GM23338 (cell line): ENCODE measurements around the gene PRUNE2. TPM values are rescaled to one million over a fixed set of nuclear protein-coding genes. Genes with fewer than 3 reads are reported as not detected.

ENCODE experiments used
- ATAC-seq: fragments of 200-7000 bp; cut with Tn5 transposase; 3 replicates; pipeline ENCODE4 v1.9.1; 2020
- DNase-seq: peaks from one replicate; pipeline ENCODE4 v3.0.0-alpha.2; 2015; ENCODE audit warnings: low spot score
- H2AFZ ChIP-seq: fragments of 200-600 bp; sonication (generic); 2 replicates; pipeline ENCODE4 v1.8.0; 2016; ENCODE audit warnings: antibody characterized with exemption, mild to moderate bottlenecking, moderate library complexity
- H3F3A ChIP-seq: fragments of 200-600 bp; sonication (generic); replicated peaks from 2 replicates; pipeline ENCODE4 v1.8.0; 2017; ENCODE audit warnings: antibody characterized with exemption, mixed run types, low read depth
- H3K27ac ChIP-seq: fragments of 200-600 bp; sonication (generic); 2 replicates; pipeline ENCODE4 v1.6.1; 2016; ENCODE audit warnings: low read depth
- H3K27me3 ChIP-seq: fragments of 200-600 bp; sonication (generic); 2 replicates; pipeline ENCODE4 v1.8.0; 2016; ENCODE audit warnings: mild to moderate bottlenecking, mixed run types, moderate library complexity; ENCODE audit not compliant: insufficient read depth
- H3K36me3 ChIP-seq: fragments of 200-600 bp; sonication (generic); 2 replicates; pipeline ENCODE4 v1.8.0; 2016; ENCODE audit warnings: mild to moderate bottlenecking; ENCODE audit not compliant: insufficient read depth
- H3K4me1 ChIP-seq: fragments of 200-600 bp; sonication (generic); 2 replicates; pipeline ENCODE4 v1.8.0; 2016; ENCODE audit warnings: mild to moderate bottlenecking, moderate library complexity; ENCODE audit not compliant: insufficient read depth
- H3K4me2 ChIP-seq: fragments of 200-600 bp; sonication (generic); 2 replicates; pipeline ENCODE4 v1.7.1; 2017; ENCODE audit warnings: mixed run types
- H3K4me3 ChIP-seq: fragments of 200-600 bp; sonication (generic); 2 replicates; pipeline ENCODE4 v1.6.1; 2016; ENCODE audit warnings: mixed run types
- H3K79me2 ChIP-seq: fragments of 200-600 bp; sonication (generic); replicated peaks from 2 replicates; pipeline ENCODE4 v1.8.0; 2017; ENCODE audit warnings: mild to moderate bottlenecking; ENCODE audit not compliant: insufficient read depth
- H3K9me2 ChIP-seq: fragments of 200-600 bp; sonication (generic); 2 replicates; pipeline ENCODE4 v1.8.0; 2017; ENCODE audit not compliant: insufficient read depth
- H4K20me1 ChIP-seq: fragments of 200-600 bp; sonication (generic); replicated peaks from 2 replicates; pipeline ENCODE4 v1.8.0; 2017; ENCODE audit warnings: mild to moderate bottlenecking; ENCODE audit not compliant: insufficient read depth
- H3K27ac Mint-ChIP-seq: 2 replicates; pipeline ENCODE4 v1.8.0; 2020; ENCODE audit warnings: inconsistent platforms, mild to moderate bottlenecking, moderate library complexity, mixed read lengths
- H3K27me3 Mint-ChIP-seq: 3 replicates; pipeline ENCODE4 v1.8.0; 2022; ENCODE audit warnings: low read depth, mild to moderate bottlenecking, moderate library complexity, mixed read lengths, inconsistent platforms; ENCODE audit not compliant: insufficient read depth, poor library complexity
- H3K36me3 Mint-ChIP-seq: 3 replicates; pipeline ENCODE4 v1.8.0; 2021; ENCODE audit warnings: low read depth, mild to moderate bottlenecking, inconsistent platforms, moderate library complexity, mixed read lengths
- H3K4me1 Mint-ChIP-seq: 3 replicates; pipeline ENCODE4 v1.8.0; 2020; ENCODE audit warnings: mild to moderate bottlenecking, inconsistent platforms, mixed read lengths
- H3K4me3 Mint-ChIP-seq: 3 replicates; pipeline ENCODE4 v1.8.0; 2021; ENCODE audit warnings: moderate library complexity, mild to moderate bottlenecking, inconsistent platforms, mixed read lengths
- H3K9me3 Mint-ChIP-seq: 3 replicates; pipeline ENCODE4 v1.8.0; 2020; ENCODE audit warnings: moderate library complexity, mild to moderate bottlenecking, inconsistent platforms, mixed read lengths
- CREB1 ChIP-seq: fragments of 250-450 bp; sonication (Bioruptor Pico); IDR thresholded peaks from 2 replicates; pipeline ENCODE4 v1.5.0; 2020; ENCODE audit warnings: low read depth, mild to moderate bottlenecking, moderate library complexity
- EZH2 ChIP-seq: fragments of 200-600 bp; sonication (generic); IDR thresholded peaks from one replicate; pipeline ENCODE4 v1.8.0; 2017; ENCODE audit warnings: antibody characterized with exemption, mild to moderate bottlenecking, low read depth; ENCODE audit not compliant: unreplicated experiment
- EZH2phosphoT487 ChIP-seq: fragments of 200-600 bp; sonication (generic); IDR thresholded peaks from one replicate; pipeline ENCODE4 v1.8.1; 2018; ENCODE audit warnings: antibody characterized with exemption; ENCODE audit not compliant: unreplicated experiment
- JUNB ChIP-seq: IDR thresholded peaks from one replicate; pipeline ENCODE4 v1.6.1; 2016; ENCODE audit warnings: antibody characterized with exemption; ENCODE audit not compliant: unreplicated experiment
- NANOG ChIP-seq: IDR thresholded peaks from 2 replicates; pipeline ENCODE4 v1.6.1; 2016; ENCODE audit warnings: antibody characterized with exemption, borderline replicate concordance
- POLR2AphosphoS5 ChIP-seq: IDR thresholded peaks from 2 replicates; pipeline ENCODE4 v1.6.1; 2016; ENCODE audit warnings: antibody characterized with exemption, low read depth
- REST ChIP-seq: IDR thresholded peaks from one replicate; pipeline ENCODE4 v1.6.1; 2018; ENCODE audit warnings: antibody characterized with exemption; ENCODE audit not compliant: unreplicated experiment
- STAT1 ChIP-seq: IDR thresholded peaks from one replicate; pipeline ENCODE4 v1.6.1; 2016; ENCODE audit warnings: antibody characterized with exemption; ENCODE audit not compliant: unreplicated experiment
- ZNF114 ChIP-seq: fragments of 250-450 bp; sonication (Bioruptor Pico); IDR thresholded peaks from 2 replicates; pipeline ENCODE4 v1.5.0; 2020; ENCODE audit warnings: mild to moderate bottlenecking, moderate library complexity
- ZNF331 ChIP-seq: fragments of 250-450 bp; sonication (Bioruptor Pico); IDR thresholded peaks from 2 replicates; pipeline ENCODE4 v1.5.0; 2020; ENCODE audit warnings: low read depth, mild to moderate bottlenecking, moderate library complexity
- polyA plus RNA-seq: library from polyadenylated mRNA; unstranded; fragments of >200 nt; fragmentation: Nextera tagmentation; extraction: Ambion mirVana; gene quantifications from 2 replicates; pipeline ENCODE4 v1.2.1, GENCODE V29; 2016
- total RNA-seq: library from RNA; depleted of rRNA; stranded (reverse); fragments of >200 nt; shearing (Covaris generic); gene quantifications from 2 replicates; pipeline ENCODE4 v1.2.3, GENCODE V29; 2014
- TF ChIP-seq, protein P1 (sequence below): IDR thresholded peaks from 2 replicates; pipeline ENCODE4 v1.6.1; 2016; ENCODE audit warnings: antibody characterized with exemption
- TF ChIP-seq, protein P2 (sequence below): fragments of 250-450 bp; sonication (Bioruptor Pico); IDR thresholded peaks from 2 replicates; pipeline ENCODE4 v1.5.0; 2020; ENCODE audit warnings: mild to moderate bottlenecking, moderate library complexity
- TF ChIP-seq, protein P3 (sequence below), 2 experiments: fragments of 200-600 bp in 1 of 2; sonication (generic) in 1 of 2; conservative IDR thresholded peaks; 2 replicates each; pipeline versions ENCODE4 v1.5.1 to v1.6.1; 2016 to 2017; ENCODE audit warnings: antibody characterized with exemption in 2 of 2, low read depth in 2 of 2, mild to moderate bottlenecking in 2 of 2, moderate library complexity in 1 of 2

Gene PRUNE2
- total and polyA plus RNA-seq, 2 experiments from 2014 or later = 10.6 to 26.5 TPM

DNA sequence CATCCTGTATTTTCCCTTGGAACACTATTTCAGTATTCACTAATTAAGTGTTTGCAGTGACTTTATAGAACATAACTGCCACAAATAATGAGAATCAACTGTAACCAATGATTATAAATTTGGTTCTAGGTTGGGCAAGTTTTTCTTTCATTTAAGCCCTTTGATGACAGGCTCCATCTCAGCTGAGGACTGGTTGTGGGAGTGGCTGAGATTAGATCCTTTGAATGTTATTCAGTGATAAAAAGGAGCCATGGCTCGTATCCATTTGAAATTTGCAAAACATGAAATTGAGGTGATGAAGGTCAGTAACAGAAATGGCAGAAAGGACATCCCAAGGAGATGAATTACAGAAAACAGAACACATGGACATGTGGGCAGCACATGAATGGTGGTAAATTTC, 279.8 kb downstream of the PRUNE2 start:
- H2AFZ ChIP-seq = no peak overlapping the region
- H3K27me3 ChIP-seq = no peaks in the 10 kb centered on the region
- no peaks in the 10 kb centered on the region for H3K79me2 ChIP-seq
- H3K27me3 Mint-ChIP-seq = peaks cover 2% of the 10 kb centered on the region
- H3K27ac ChIP-seq = no peak overlapping the region
- peaks cover 5% of the 10 kb centered on the region; the same call in 2 of the 3 replicates for H3K4me1 Mint-ChIP-seq
- no peaks in the 10 kb centered on the region for H3K9me3 Mint-ChIP-seq
- no peak overlapping the region for H3K27ac Mint-ChIP-seq
- H3F3A ChIP-seq = no peaks in the 10 kb centered on the region
- no peak overlapping the region for H3K4me3 Mint-ChIP-seq
- DNase-seq (no peak), ATAC-seq (no peak)
- H3K36me3 ChIP-seq = no peaks in the 10 kb centered on the region
- H3K36me3 Mint-ChIP-seq = no peaks in the 10 kb centered on the region
- H4K20me1 ChIP-seq = no peaks in the 10 kb centered on the region
- TF ChIP-seq REST (no peak), EZH2 (no peak), NANOG (no peak), JUNB (no peak), ZNF114 (CRISPR knock-in tag) (no peak), POLR2AphosphoS5 (no peak), EZH2phosphoT487 (no peak), STAT1 (no peak), CREB1 (no peak), ZNF331 (CRISPR knock-in tag) (no peak)
- TF ChIP-seq, protein P1, sequence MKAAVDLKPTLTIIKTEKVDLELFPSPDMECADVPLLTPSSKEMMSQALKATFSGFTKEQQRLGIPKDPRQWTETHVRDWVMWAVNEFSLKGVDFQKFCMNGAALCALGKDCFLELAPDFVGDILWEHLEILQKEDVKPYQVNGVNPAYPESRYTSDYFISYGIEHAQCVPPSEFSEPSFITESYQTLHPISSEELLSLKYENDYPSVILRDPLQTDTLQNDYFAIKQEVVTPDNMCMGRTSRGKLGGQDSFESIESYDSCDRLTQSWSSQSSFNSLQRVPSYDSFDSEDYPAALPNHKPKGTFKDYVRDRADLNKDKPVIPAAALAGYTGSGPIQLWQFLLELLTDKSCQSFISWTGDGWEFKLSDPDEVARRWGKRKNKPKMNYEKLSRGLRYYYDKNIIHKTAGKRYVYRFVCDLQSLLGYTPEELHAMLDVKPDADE = no peak
- TF ChIP-seq, protein P2, sequence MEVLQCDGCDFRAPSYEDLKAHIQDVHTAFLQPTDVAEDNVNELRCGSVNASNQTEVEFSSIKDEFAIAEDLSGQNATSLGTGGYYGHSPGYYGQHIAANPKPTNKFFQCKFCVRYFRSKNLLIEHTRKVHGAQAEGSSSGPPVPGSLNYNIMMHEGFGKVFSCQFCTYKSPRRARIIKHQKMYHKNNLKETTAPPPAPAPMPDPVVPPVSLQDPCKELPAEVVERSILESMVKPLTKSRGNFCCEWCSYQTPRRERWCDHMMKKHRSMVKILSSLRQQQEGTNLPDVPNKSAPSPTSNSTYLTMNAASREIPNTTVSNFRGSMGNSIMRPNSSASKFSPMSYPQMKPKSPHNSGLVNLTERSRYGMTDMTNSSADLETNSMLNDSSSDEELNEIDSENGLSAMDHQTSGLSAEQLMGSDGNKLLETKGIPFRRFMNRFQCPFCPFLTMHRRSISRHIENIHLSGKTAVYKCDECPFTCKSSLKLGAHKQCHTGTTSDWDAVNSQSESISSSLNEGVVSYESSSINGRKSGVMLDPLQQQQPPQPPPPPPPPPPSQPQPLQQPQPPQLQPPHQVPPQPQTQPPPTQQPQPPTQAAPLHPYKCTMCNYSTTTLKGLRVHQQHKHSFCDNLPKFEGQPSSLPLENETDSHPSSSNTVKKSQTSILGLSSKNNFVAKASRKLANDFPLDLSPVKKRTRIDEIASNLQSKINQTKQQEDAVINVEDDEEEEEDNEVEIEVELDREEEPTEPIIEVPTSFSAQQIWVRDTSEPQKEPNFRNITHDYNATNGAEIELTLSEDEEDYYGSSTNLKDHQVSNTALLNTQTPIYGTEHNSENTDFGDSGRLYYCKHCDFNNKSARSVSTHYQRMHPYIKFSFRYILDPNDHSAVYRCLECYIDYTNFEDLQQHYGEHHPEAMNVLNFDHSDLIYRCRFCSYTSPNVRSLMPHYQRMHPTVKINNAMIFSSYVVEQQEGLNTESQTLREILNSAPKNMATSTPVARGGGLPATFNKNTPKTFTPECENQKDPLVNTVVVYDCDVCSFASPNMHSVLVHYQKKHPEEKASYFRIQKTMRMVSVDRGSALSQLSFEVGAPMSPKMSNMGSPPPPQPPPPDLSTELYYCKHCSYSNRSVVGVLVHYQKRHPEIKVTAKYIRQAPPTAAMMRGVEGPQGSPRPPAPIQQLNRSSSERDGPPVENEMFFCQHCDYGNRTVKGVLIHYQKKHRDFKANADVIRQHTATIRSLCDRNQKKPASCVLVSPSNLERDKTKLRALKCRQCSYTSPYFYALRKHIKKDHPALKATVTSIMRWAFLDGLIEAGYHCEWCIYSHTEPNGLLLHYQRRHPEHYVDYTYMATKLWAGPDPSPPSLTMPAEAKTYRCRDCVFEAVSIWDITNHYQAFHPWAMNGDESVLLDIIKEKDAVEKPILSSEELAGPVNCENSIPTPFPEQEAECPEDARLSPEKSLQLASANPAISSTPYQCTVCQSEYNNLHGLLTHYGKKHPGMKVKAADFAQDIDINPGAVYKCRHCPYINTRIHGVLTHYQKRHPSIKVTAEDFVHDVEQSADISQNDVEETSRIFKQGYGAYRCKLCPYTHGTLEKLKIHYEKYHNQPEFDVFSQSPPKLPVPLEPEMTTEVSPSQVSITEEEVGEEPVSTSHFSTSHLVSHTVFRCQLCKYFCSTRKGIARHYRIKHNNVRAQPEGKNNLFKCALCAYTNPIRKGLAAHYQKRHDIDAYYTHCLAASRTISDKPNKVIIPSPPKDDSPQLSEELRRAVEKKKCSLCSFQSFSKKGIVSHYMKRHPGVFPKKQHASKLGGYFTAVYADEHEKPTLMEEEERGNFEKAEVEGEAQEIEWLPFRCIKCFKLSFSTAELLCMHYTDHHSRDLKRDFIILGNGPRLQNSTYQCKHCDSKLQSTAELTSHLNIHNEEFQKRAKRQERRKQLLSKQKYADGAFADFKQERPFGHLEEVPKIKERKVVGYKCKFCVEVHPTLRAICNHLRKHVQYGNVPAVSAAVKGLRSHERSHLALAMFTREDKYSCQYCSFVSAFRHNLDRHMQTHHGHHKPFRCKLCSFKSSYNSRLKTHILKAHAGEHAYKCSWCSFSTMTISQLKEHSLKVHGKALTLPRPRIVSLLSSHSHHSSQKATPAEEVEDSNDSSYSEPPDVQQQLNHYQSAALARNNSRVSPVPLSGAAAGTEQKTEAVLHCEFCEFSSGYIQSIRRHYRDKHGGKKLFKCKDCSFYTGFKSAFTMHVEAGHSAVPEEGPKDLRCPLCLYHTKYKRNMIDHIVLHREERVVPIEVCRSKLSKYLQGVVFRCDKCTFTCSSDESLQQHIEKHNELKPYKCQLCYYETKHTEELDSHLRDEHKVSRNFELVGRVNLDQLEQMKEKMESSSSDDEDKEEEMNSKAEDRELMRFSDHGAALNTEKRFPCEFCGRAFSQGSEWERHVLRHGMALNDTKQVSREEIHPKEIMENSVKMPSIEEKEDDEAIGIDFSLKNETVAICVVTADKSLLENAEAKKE = no peak
- TF ChIP-seq, protein P3, sequence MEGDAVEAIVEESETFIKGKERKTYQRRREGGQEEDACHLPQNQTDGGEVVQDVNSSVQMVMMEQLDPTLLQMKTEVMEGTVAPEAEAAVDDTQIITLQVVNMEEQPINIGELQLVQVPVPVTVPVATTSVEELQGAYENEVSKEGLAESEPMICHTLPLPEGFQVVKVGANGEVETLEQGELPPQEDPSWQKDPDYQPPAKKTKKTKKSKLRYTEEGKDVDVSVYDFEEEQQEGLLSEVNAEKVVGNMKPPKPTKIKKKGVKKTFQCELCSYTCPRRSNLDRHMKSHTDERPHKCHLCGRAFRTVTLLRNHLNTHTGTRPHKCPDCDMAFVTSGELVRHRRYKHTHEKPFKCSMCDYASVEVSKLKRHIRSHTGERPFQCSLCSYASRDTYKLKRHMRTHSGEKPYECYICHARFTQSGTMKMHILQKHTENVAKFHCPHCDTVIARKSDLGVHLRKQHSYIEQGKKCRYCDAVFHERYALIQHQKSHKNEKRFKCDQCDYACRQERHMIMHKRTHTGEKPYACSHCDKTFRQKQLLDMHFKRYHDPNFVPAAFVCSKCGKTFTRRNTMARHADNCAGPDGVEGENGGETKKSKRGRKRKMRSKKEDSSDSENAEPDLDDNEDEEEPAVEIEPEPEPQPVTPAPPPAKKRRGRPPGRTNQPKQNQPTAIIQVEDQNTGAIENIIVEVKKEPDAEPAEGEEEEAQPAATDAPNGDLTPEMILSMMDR (conservative IDR thresholded peaks at IDR 0.05; ENCODE audit: low read depth in 2 of 2) = no peak
- no peak overlapping the region for H3K4me2 ChIP-seq
- no peaks in the 10 kb centered on the region for H3K9me2 ChIP-seq
- no peak overlapping the region for H3K4me3 ChIP-seq
- no peaks in the 10 kb centered on the region for H3K4me1 ChIP-seq
